HepG2 (cell line): ENCODE data around the gene CAPZB. TPM values are rescaled to one million over a fixed set of nuclear protein-coding genes. Genes with fewer than 3 reads are reported as not detected.

Source experiments
- ATAC-seq: fragments of 200-7000 bp; cut with Tn5 transposase; 3 replicates; pipeline ENCODE4 v1.9.1; 2020; ENCODE audit warnings: mild to moderate bottlenecking, moderate library complexity
- BruUV-seq: library from RNA; stranded (reverse); fragments of 400-500 nt; replicated peaks from 2 replicates; lab custom pipeline; 2021; lab: Mats Ljungman, UMichigan
- CTCF ChIA-PET: fragments of 300-600 bp; formaldehyde crosslinking; extraction: SDS; loops from one replicate; lab custom pipeline; 2021; ENCODE audit warnings: low total read pairs, inconsistent platforms, low intra/inter-chr PET ratio; lab: Yijun Ruan, JAX
- POLR2A ChIA-PET: fragments of 350-600 bp; sonication (Branson Sonifier 250); formaldehyde crosslinking; loops from one replicate; lab custom pipeline; 2020; ENCODE audit warnings: antibody characterized with exemption, inconsistent platforms; lab: Yijun Ruan, JAX
- DNase-seq: peaks from one replicate; pipeline ENCODE4 v3.0.0-alpha.2; 2015; ENCODE audit warnings: low spot score
- FAIRE-seq: peaks from 3 replicates; lab custom pipeline; 2011; peaks lifted over from hg19 to GRCh38; lab: Jason Lieb, UNC
- H2AFZ ChIP-seq: one replicate; pipeline ENCODE4 v1.6.1; 2011; ENCODE audit warnings: low read length, inconsistent platforms
- H3K27ac ChIP-seq: fragments of 300-600 bp; 3 replicates; pipeline ENCODE4 v1.8.0; 2011; ENCODE audit warnings: mixed run types, mild to moderate bottlenecking, mixed read lengths, low read length, inconsistent platforms; ENCODE audit not compliant: insufficient read depth; ENCODE audit errors: extremely low read length
- H3K27me3 ChIP-seq, 2 experiments: fragments of 200-600 bp in 1 of 2; 2 replicates in 1 of 2; 3 replicates in 1 of 2; pipeline versions ENCODE4 v1.6.0 to v1.8.0; 2011; ENCODE audit warnings: low read length in 2 of 2, mild to moderate bottlenecking in 2 of 2, moderate library complexity in 2 of 2, inconsistent platforms in 1 of 2; ENCODE audit not compliant: insufficient read depth in 2 of 2, control insufficient read depth in 1 of 2
- H3K36me3 ChIP-seq, 2 experiments: fragments of 200-600 bp in 1 of 2; replicated peaks in 1 of 2; 2 replicates in 1 of 2; 3 replicates in 1 of 2; pipeline versions ENCODE4 v1.5.1 to v1.8.0; 2011; ENCODE audit warnings: low read length in 2 of 2, inconsistent platforms in 1 of 2; ENCODE audit not compliant: insufficient read depth in 2 of 2, control insufficient read depth in 1 of 2
- H3K4me1 ChIP-seq: 2 replicates; pipeline ENCODE4 v1.5.1; 2012; ENCODE audit warnings: low read length, inconsistent platforms; ENCODE audit not compliant: insufficient read depth
- H3K4me2 ChIP-seq: 2 replicates; pipeline ENCODE4 v1.6.0; 2011; ENCODE audit warnings: low read depth, low read length, inconsistent platforms
- H3K4me3 ChIP-seq, 3 experiments: fragments of 200-600 bp in 1 of 3; sonication (generic), shearing (Covaris generic) in 1 of 3; replicated peaks in 1 of 3; 2 replicates each; pipeline ENCODE4 v1.5.1; 2011 to 2016; ENCODE audit warnings: low read length in 3 of 3, inconsistent platforms in 2 of 3, low read depth in 2 of 3, mild to moderate bottlenecking in 2 of 3, control low read depth in 1 of 3, mixed read lengths in 1 of 3; ENCODE audit not compliant: insufficient read depth in 1 of 3
- H3K79me2 ChIP-seq: one replicate; pipeline ENCODE4 v1.6.1; 2011; ENCODE audit warnings: low read length, inconsistent platforms; ENCODE audit not compliant: insufficient read depth
- H3K9ac ChIP-seq: 2 replicates; pipeline ENCODE4 v1.6.0; 2011; ENCODE audit warnings: mild to moderate bottlenecking, low read depth, low read length, inconsistent platforms; ENCODE audit not compliant: insufficient read depth
- H3K9me3 ChIP-seq: 2 replicates; pipeline ENCODE4 v1.5.1; 2012; ENCODE audit warnings: mild to moderate bottlenecking, low read length
- H4K20me1 ChIP-seq: 2 replicates; pipeline ENCODE4 v1.6.0; 2011; ENCODE audit warnings: inconsistent platforms, mild to moderate bottlenecking, low read length, moderate library complexity; ENCODE audit not compliant: insufficient read depth
- CBX1 ChIP-seq: IDR thresholded peaks from one replicate; pipeline ENCODE4 v1.6.1; 2016; ENCODE audit warnings: antibody characterized with exemption, low read depth
- EZH2 ChIP-seq: conservative IDR thresholded peaks from 2 replicates; pipeline ENCODE4 v1.6.1; 2012; ENCODE audit warnings: mild to moderate bottlenecking, low read depth, low read length, moderate library complexity
- GATA4 ChIP-seq: sonication (generic); IDR thresholded peaks from 2 replicates; pipeline ENCODE4 v1.6.1; 2016; ENCODE audit warnings: antibody characterized with exemption, low read depth, borderline replicate concordance
- POGZ ChIP-seq: sonication (generic); formaldehyde crosslinking; IDR thresholded peaks from 2 replicates; pipeline ENCODE4 v1.4.0; 2020; ENCODE audit warnings: mild to moderate bottlenecking, missing genetic modification reagents
- RBM22 ChIP-seq: fragments of 200-400 bp; formaldehyde crosslinking; optimal IDR thresholded peaks from 2 replicates; pipeline ENCODE3; 2017; ENCODE audit warnings: mild to moderate bottlenecking, low read length, moderate library complexity
- ZNF235 ChIP-seq: sonication (generic); formaldehyde crosslinking; IDR thresholded peaks from 2 replicates; pipeline ENCODE4 v1.8.1; 2023; ENCODE audit warnings: mild to moderate bottlenecking, missing genetic modification reagents, borderline replicate concordance
- WGBS: methylation state at CpG from one replicate; pipeline ENCODE4 v1.1.6; 2017; ENCODE audit warnings: low lambda C conversion rate; 5-methylcytosine and 5-hydroxymethylcytosine counted together
- in situ Hi-C: cut with HindIII; loops from 2 replicates; pipeline ENCODE4 v1.10.0; 2017; ENCODE audit warnings: low pct_unique_long_range_greater_than_20kb; ENCODE audit not compliant: extremely low pct_ligation_motif_present
- intact Hi-C: fragments of 100-400 bp; cut with micrococcal nuclease; formaldehyde crosslinking; loops from one replicate; pipeline ENCODE4 v1.10.0; 2022; ENCODE audit not compliant: unreplicated experiment
- polyA plus RNA-seq, 8 experiments: library from polyadenylated mRNA; depleted of rRNA in 3 of 8; stranded (reverse) in 7 of 8; unstranded in 1 of 8; fragments of >200 nt; fragmentation: Illumina TruSeq in 4 of 8; extraction: Trizol in 4 of 8; gene quantifications; 2 replicates each; pipeline versions ENCODE4 v1.2.1 to v1.2.3, GENCODE V29; 2011 to 2016; ENCODE audit warnings: low read depth in 4 of 8, missing spikeins in 1 of 8, mixed read lengths in 1 of 8; ENCODE audit not compliant: insufficient read depth in 1 of 8
- total RNA-seq, 5 experiments: library from RNA; depleted of rRNA; stranded (reverse); fragments of >200 nt; fragmentation: Illumina TruSeq; extraction: Trizol; gene quantifications; 2 replicates each; pipeline ENCODE4 v1.2.3, GENCODE V29; 2016; ENCODE audit warnings: low read depth in 1 of 5
- TF ChIP-seq, protein P1 (sequence below): sonication (generic); formaldehyde crosslinking; conservative IDR thresholded peaks from 2 replicates; pipeline ENCODE4 v1.4.0; 2020; ENCODE audit warnings: missing genetic modification reagents
- TF ChIP-seq, protein P2 (sequence below): sonication (generic); formaldehyde crosslinking; IDR thresholded peaks from 2 replicates; pipeline ENCODE4 v1.4.0; 2020; ENCODE audit warnings: low read depth, mild to moderate bottlenecking, missing genetic modification reagents

CAPZB gene
- total and polyA plus RNA-seq, 2 of the 13 experiments (the other 11 are each of a cell fraction or from before 2014, with no cell fraction given), result 58.9 to 76.9 TPM

DNA sequence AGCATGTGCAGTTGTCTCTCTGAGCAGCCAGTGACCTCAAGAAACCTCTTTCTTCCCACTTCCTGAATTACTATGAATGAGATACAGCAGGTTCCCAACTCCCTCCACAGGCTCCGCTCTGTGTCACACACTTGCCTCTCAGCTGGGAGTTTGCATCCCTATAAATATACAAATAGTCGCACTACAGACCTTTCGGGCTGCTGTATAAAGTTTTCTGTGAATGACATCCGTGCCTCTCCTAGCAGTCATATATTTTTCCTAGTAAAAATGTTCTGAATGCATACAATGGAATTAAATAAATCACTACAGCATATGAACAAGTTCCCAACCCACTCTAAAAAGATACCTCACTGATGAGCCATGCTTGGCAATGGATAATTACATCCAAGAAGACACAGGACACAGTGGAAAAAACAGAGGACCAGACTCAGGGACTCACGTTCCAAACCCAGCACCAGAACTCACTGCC lies 66.8 kb downstream of the CAPZB start (continued):
- TF ChIP-seq, protein P1, sequence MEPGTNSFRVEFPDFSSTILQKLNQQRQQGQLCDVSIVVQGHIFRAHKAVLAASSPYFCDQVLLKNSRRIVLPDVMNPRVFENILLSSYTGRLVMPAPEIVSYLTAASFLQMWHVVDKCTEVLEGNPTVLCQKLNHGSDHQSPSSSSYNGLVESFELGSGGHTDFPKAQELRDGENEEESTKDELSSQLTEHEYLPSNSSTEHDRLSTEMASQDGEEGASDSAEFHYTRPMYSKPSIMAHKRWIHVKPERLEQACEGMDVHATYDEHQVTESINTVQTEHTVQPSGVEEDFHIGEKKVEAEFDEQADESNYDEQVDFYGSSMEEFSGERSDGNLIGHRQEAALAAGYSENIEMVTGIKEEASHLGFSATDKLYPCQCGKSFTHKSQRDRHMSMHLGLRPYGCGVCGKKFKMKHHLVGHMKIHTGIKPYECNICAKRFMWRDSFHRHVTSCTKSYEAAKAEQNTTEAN, result no peak
- TF ChIP-seq POGZ (CRISPR knock-in tag) (no peak), EZH2 (no peak), GATA4 (no peak), CBX1 (no peak), ZNF235 (CRISPR knock-in tag) (no peak)

DNA sequence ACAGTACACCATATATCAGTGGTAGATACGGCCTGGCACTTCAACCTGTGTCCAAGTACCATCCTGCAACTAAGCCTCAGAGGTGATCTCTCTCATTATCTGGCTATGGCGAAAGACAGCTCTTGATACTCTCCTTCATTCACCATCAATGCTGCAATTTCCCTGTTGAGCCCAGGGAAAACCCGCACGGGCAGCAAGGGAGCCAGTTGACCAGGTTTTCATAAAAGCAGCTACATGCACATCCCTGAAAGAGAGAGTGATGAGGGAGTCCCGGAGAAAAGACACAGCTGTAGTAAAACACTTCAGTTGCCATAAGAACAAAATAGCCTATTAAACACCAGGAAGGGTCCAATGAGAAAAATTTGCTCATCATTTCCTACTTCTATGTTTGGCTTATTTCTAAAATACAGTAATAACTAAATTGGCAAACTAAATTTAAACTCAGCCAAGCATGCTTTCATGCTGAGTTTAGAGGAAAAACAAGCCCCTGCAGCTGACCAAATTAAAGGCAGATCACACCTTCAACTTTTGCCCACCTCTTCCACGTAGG lies 68.3 kb downstream of the CAPZB start:
- TF ChIP-seq, protein P2, sequence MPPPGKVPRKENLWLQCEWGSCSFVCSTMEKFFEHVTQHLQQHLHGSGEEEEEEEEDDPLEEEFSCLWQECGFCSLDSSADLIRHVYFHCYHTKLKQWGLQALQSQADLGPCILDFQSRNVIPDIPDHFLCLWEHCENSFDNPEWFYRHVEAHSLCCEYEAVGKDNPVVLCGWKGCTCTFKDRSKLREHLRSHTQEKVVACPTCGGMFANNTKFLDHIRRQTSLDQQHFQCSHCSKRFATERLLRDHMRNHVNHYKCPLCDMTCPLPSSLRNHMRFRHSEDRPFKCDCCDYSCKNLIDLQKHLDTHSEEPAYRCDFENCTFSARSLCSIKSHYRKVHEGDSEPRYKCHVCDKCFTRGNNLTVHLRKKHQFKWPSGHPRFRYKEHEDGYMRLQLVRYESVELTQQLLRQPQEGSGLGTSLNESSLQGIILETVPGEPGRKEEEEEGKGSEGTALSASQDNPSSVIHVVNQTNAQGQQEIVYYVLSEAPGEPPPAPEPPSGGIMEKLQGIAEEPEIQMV (CRISPR knock-in tag), result no peak
- peak; percentile 19 for TF ChIP-seq RBM22
- Histone ChIP-seq H3K9ac (no peak overlapping the region), H3K36me3 (peaks cover 14 to 53% of the 10 kb centered on the region in 2 experiments; a peak in 4 of 5 replicates), H4K20me1 (no peaks in the 10 kb centered on the region; the same call in 1 of the 2 replicates), H3K9me3 (no peaks in the 10 kb centered on the region), H3K27me3 (no peaks in the 10 kb centered on the region), H3K4me3 (no peak overlapping the region), H3K79me2 (peaks cover 38% of the 10 kb centered on the region), H2AFZ (no peak overlapping the region), H3K4me1 (peaks cover 32% of the 10 kb centered on the region), H3K27ac (no peak overlapping the region), H3K4me2 (no peak overlapping the region)
- ChIA-PET POLR2A (no interaction called here), CTCF (no interaction called here)
- BruUV-seq, result TSS peak; percentile 30
- intact Hi-C loops (no loop called here), in situ Hi-C loops (no loop called here)
- DNase-seq (no peak), FAIRE-seq (no peak), ATAC-seq (no peak)
- 98% methylated on average over 6 of the region's 6 CpGs for WGBS
